ENCODE results near the gene PCSK5.

- TF ChIP-seq CTCF (IDR thresholded peaks at IDR 0.05) (no peak), POLR2A (IDR thresholded peaks at IDR 0.05) (no peak)
These were observed 272.5 kb downstream of the PCSK5 start for GRCh38 chr9:76162751-76163500.
